GM12878 (cell line): ENCODE results near the gene CFAP44. TPM values are rescaled to one million over a fixed set of nuclear protein-coding genes. Genes with fewer than 3 reads are reported as not detected.

ENCODE experiments used
- EZH2 ChIP-seq: IDR thresholded peaks from 2 replicates; pipeline ENCODE4 v1.6.1; 2012; ENCODE audit warnings: low read depth, mild to moderate bottlenecking, control low read depth, inconsistent platforms, low read length, borderline replicate concordance; ENCODE audit not compliant: control insufficient read depth
- microRNA-seq: library from miRNA; unstranded; fragments of <30 nt; microRNA quantifications from one replicate; pipeline ENCODE4, GENCODE V29; 2018
- polyA plus RNA-seq, 11 experiments: library from polyadenylated mRNA; depleted of rRNA in 4 of 11; unstranded in 6 of 11; stranded (reverse) in 5 of 11; fragments of >200 nt; fragmentation: Nextera tagmentation in 4 of 11; fragmentation: Illumina TruSeq in 1 of 11; extraction: Ambion mirVana in 4 of 11; extraction: Trizol in 1 of 11; gene quantifications; 1 replicate in 1 of 11; 2 replicates in 10 of 11; pipeline versions ENCODE4 v1.2.1 to v1.2.3, GENCODE V29; 2011 to 2016; ENCODE audit warnings: inconsistent platforms in 2 of 11, missing spikeins in 2 of 11, low read depth in 1 of 11
- small RNA-seq: library from RNA; depleted of rRNA; stranded (forward); fragments of <200 nt; gene quantifications from one replicate; pipeline ENCODE3, GENCODE V24; 2014
- total RNA-seq, 4 experiments: library from RNA; depleted of rRNA in 3 of 4; stranded (reverse); fragments of >200 nt in 3 of 4; fragmentation: Illumina TruSeq in 1 of 4; extraction: Trizol in 1 of 4; gene quantifications; 2 replicates each; pipeline versions ENCODE4 v1.2.1 to v1.2.3, GENCODE V29; 2013 to 2021

Gene CFAP44
- total and polyA plus RNA-seq, 10 of the 15 experiments (the other 5 are each of a cell fraction or from before 2014, with no cell fraction given), result 0.76 to 5.9 (median 3.7) TPM

GRCh38 chr3:113404637-113405036, 36.7 kb downstream of the CFAP44 start (continued):
- no peak for TF ChIP-seq EZH2

Small RNA genes lying within 50 kb of the gene (microRNA-seq; reads per million reads assigned to microRNA genes)
- gene MIR8076, result not detected

Small RNA genes lying within 50 kb of the gene (small RNA-seq; reads per million reads assigned to genes)
- gene MIR8076, result not detected

Other genes with a start within 250 kb of the CFAP44 start
- 0.05 TPM in 1 of 2 replicates, not detected in the other for gene BOC, start 229.9 kb downstream of the CFAP44 start, total RNA-seq (2014; rRNA removed)
- gene BOC, start 229.9 kb downstream of the CFAP44 start, total RNA-seq (2014; rRNA removed; fragmentation: Illumina TruSeq; extraction: Trizol), result not detected in 2 replicates
- 0.13 TPM in 1 of 2 replicates, not detected in the other for gene BOC, start 229.9 kb downstream of the CFAP44 start, total RNA-seq (2021)
- gene BOC, start 229.9 kb downstream of the CFAP44 start, polyA plus RNA-seq (2011; rRNA removed), result not detected in 2 replicates
- gene BOC, start 229.9 kb downstream of the CFAP44 start, polyA plus RNA-seq (2014; fragmentation: Illumina TruSeq; extraction: Trizol), result 0.18 TPM in 1 of 2 replicates, not detected in the other
- gene BOC, start 229.9 kb downstream of the CFAP44 start, polyA plus RNA-seq (2014; fragmentation: Nextera tagmentation; extraction: Ambion mirVana), result not detected
- 0.19 TPM in 1 of 2 replicates, not detected in the other for gene BOC, start 229.9 kb downstream of the CFAP44 start, polyA plus RNA-seq (2014; rRNA removed)
- gene BOC, start 229.9 kb downstream of the CFAP44 start, polyA plus RNA-seq (2016; fragmentation: Nextera tagmentation; extraction: Ambion mirVana), result not detected
- gene SPICE1, start 73.7 kb upstream of the CFAP44 start, total RNA-seq (2014; rRNA removed), result 7.9 and 8.1 TPM in 2 replicates
- 12.2 and 13.6 TPM in 2 replicates for gene SPICE1, start 73.7 kb upstream of the CFAP44 start, total RNA-seq (2014; rRNA removed; fragmentation: Illumina TruSeq; extraction: Trizol)
- gene SPICE1, start 73.7 kb upstream of the CFAP44 start, total RNA-seq (2021), result 10.9 and 11.3 TPM in 2 replicates
- 5.4 and 7.5 TPM in 2 replicates for gene SPICE1, start 73.7 kb upstream of the CFAP44 start, polyA plus RNA-seq (2011; rRNA removed)
- gene SPICE1, start 73.7 kb upstream of the CFAP44 start, polyA plus RNA-seq (2014; fragmentation: Illumina TruSeq; extraction: Trizol), result 5.7 and 13.0 TPM in 2 replicates
- 1 to 10 TPM; 2.0 to 2.7 TPM for gene SPICE1, start 73.7 kb upstream of the CFAP44 start, polyA plus RNA-seq (2014; fragmentation: Nextera tagmentation; extraction: Ambion mirVana)
- gene SPICE1, start 73.7 kb upstream of the CFAP44 start, polyA plus RNA-seq (2014; rRNA removed), result 3.5 and 8.9 TPM in 2 replicates
- gene SPICE1, start 73.7 kb upstream of the CFAP44 start, polyA plus RNA-seq (2016; fragmentation: Nextera tagmentation; extraction: Ambion mirVana), result 10 to 100 TPM; 10.1 to 13.9 TPM
- 42.2 and 44.7 TPM in 2 replicates for gene SIDT1, start 91.1 kb upstream of the CFAP44 start, total RNA-seq (2014; rRNA removed)
- gene SIDT1, start 91.1 kb upstream of the CFAP44 start, total RNA-seq (2014; rRNA removed; fragmentation: Illumina TruSeq; extraction: Trizol), result 27.5 and 32.2 TPM in 2 replicates
- 24.6 and 26.8 TPM in 2 replicates for gene SIDT1, start 91.1 kb upstream of the CFAP44 start, total RNA-seq (2021)
- gene SIDT1, start 91.1 kb upstream of the CFAP44 start, polyA plus RNA-seq (2011; rRNA removed), result 36.8 and 45.0 TPM in 2 replicates
- 26.5 and 29.9 TPM in 2 replicates for gene SIDT1, start 91.1 kb upstream of the CFAP44 start, polyA plus RNA-seq (2014; fragmentation: Illumina TruSeq; extraction: Trizol)
- 1 to 10 TPM; 3.0 to 3.2 TPM for gene SIDT1, start 91.1 kb upstream of the CFAP44 start, polyA plus RNA-seq (2014; fragmentation: Nextera tagmentation; extraction: Ambion mirVana)
- gene SIDT1, start 91.1 kb upstream of the CFAP44 start, polyA plus RNA-seq (2014; rRNA removed), result 25.5 and 27.5 TPM in 2 replicates
- gene SIDT1, start 91.1 kb upstream of the CFAP44 start, polyA plus RNA-seq (2016; fragmentation: Nextera tagmentation; extraction: Ambion mirVana), result 10 to 100 TPM; 23.8 to 24.7 TPM